GM23338 (cell line): ENCODE data around the gene LRBA. TPM values are rescaled to one million over a fixed set of nuclear protein-coding genes. Genes with fewer than 3 reads are reported as not detected.

Experiments
- ATAC-seq: fragments of 200-7000 bp; cut with Tn5 transposase; 3 replicates; pipeline ENCODE4 v1.9.1; 2020
- DNase-seq: peaks from one replicate; pipeline ENCODE4 v3.0.0-alpha.2; 2015; ENCODE audit warnings: low spot score
- H2AFZ ChIP-seq: fragments of 200-600 bp; sonication (generic); 2 replicates; pipeline ENCODE4 v1.8.0; 2016; ENCODE audit warnings: antibody characterized with exemption, mild to moderate bottlenecking, moderate library complexity
- H3F3A ChIP-seq: fragments of 200-600 bp; sonication (generic); replicated peaks from 2 replicates; pipeline ENCODE4 v1.8.0; 2017; ENCODE audit warnings: antibody characterized with exemption, mixed run types, low read depth
- H3K27ac ChIP-seq: fragments of 200-600 bp; sonication (generic); 2 replicates; pipeline ENCODE4 v1.6.1; 2016; ENCODE audit warnings: low read depth
- H3K27me3 ChIP-seq: fragments of 200-600 bp; sonication (generic); 2 replicates; pipeline ENCODE4 v1.8.0; 2016; ENCODE audit warnings: mild to moderate bottlenecking, mixed run types, moderate library complexity; ENCODE audit not compliant: insufficient read depth
- H3K36me3 ChIP-seq: fragments of 200-600 bp; sonication (generic); 2 replicates; pipeline ENCODE4 v1.8.0; 2016; ENCODE audit warnings: mild to moderate bottlenecking; ENCODE audit not compliant: insufficient read depth
- H3K4me1 ChIP-seq: fragments of 200-600 bp; sonication (generic); 2 replicates; pipeline ENCODE4 v1.8.0; 2016; ENCODE audit warnings: mild to moderate bottlenecking, moderate library complexity; ENCODE audit not compliant: insufficient read depth
- H3K4me2 ChIP-seq: fragments of 200-600 bp; sonication (generic); 2 replicates; pipeline ENCODE4 v1.7.1; 2017; ENCODE audit warnings: mixed run types
- H3K4me3 ChIP-seq: fragments of 200-600 bp; sonication (generic); 2 replicates; pipeline ENCODE4 v1.6.1; 2016; ENCODE audit warnings: mixed run types
- H3K79me2 ChIP-seq: fragments of 200-600 bp; sonication (generic); replicated peaks from 2 replicates; pipeline ENCODE4 v1.8.0; 2017; ENCODE audit warnings: mild to moderate bottlenecking; ENCODE audit not compliant: insufficient read depth
- H3K9me2 ChIP-seq: fragments of 200-600 bp; sonication (generic); 2 replicates; pipeline ENCODE4 v1.8.0; 2017; ENCODE audit not compliant: insufficient read depth
- H4K20me1 ChIP-seq: fragments of 200-600 bp; sonication (generic); replicated peaks from 2 replicates; pipeline ENCODE4 v1.8.0; 2017; ENCODE audit warnings: mild to moderate bottlenecking; ENCODE audit not compliant: insufficient read depth
- H3K27ac Mint-ChIP-seq: 2 replicates; pipeline ENCODE4 v1.8.0; 2020; ENCODE audit warnings: inconsistent platforms, mild to moderate bottlenecking, moderate library complexity, mixed read lengths
- H3K27me3 Mint-ChIP-seq: 3 replicates; pipeline ENCODE4 v1.8.0; 2022; ENCODE audit warnings: low read depth, mild to moderate bottlenecking, moderate library complexity, mixed read lengths, inconsistent platforms; ENCODE audit not compliant: insufficient read depth, poor library complexity
- H3K36me3 Mint-ChIP-seq: 3 replicates; pipeline ENCODE4 v1.8.0; 2021; ENCODE audit warnings: low read depth, mild to moderate bottlenecking, inconsistent platforms, moderate library complexity, mixed read lengths
- H3K4me1 Mint-ChIP-seq: 3 replicates; pipeline ENCODE4 v1.8.0; 2020; ENCODE audit warnings: mild to moderate bottlenecking, inconsistent platforms, mixed read lengths
- H3K4me3 Mint-ChIP-seq: 3 replicates; pipeline ENCODE4 v1.8.0; 2021; ENCODE audit warnings: moderate library complexity, mild to moderate bottlenecking, inconsistent platforms, mixed read lengths
- H3K9me3 Mint-ChIP-seq: 3 replicates; pipeline ENCODE4 v1.8.0; 2020; ENCODE audit warnings: moderate library complexity, mild to moderate bottlenecking, inconsistent platforms, mixed read lengths
- CREB1 ChIP-seq: fragments of 250-450 bp; sonication (Bioruptor Pico); IDR thresholded peaks from 2 replicates; pipeline ENCODE4 v1.5.0; 2020; ENCODE audit warnings: low read depth, mild to moderate bottlenecking, moderate library complexity
- EZH2 ChIP-seq: fragments of 200-600 bp; sonication (generic); IDR thresholded peaks from one replicate; pipeline ENCODE4 v1.8.0; 2017; ENCODE audit warnings: antibody characterized with exemption, mild to moderate bottlenecking, low read depth; ENCODE audit not compliant: unreplicated experiment
- EZH2phosphoT487 ChIP-seq: fragments of 200-600 bp; sonication (generic); IDR thresholded peaks from one replicate; pipeline ENCODE4 v1.8.1; 2018; ENCODE audit warnings: antibody characterized with exemption; ENCODE audit not compliant: unreplicated experiment
- JUNB ChIP-seq: IDR thresholded peaks from one replicate; pipeline ENCODE4 v1.6.1; 2016; ENCODE audit warnings: antibody characterized with exemption; ENCODE audit not compliant: unreplicated experiment
- NANOG ChIP-seq: IDR thresholded peaks from 2 replicates; pipeline ENCODE4 v1.6.1; 2016; ENCODE audit warnings: antibody characterized with exemption, borderline replicate concordance
- POLR2AphosphoS5 ChIP-seq: IDR thresholded peaks from 2 replicates; pipeline ENCODE4 v1.6.1; 2016; ENCODE audit warnings: antibody characterized with exemption, low read depth
- REST ChIP-seq: IDR thresholded peaks from one replicate; pipeline ENCODE4 v1.6.1; 2018; ENCODE audit warnings: antibody characterized with exemption; ENCODE audit not compliant: unreplicated experiment
- ZNF114 ChIP-seq: fragments of 250-450 bp; sonication (Bioruptor Pico); IDR thresholded peaks from 2 replicates; pipeline ENCODE4 v1.5.0; 2020; ENCODE audit warnings: mild to moderate bottlenecking, moderate library complexity
- ZNF462 ChIP-seq: fragments of 250-450 bp; sonication (Bioruptor Pico); IDR thresholded peaks from 2 replicates; pipeline ENCODE4 v1.5.0; 2020; ENCODE audit warnings: mild to moderate bottlenecking, moderate library complexity
- polyA plus RNA-seq: library from polyadenylated mRNA; unstranded; fragments of >200 nt; fragmentation: Nextera tagmentation; extraction: Ambion mirVana; gene quantifications from 2 replicates; pipeline ENCODE4 v1.2.1, GENCODE V29; 2016
- total RNA-seq: library from RNA; depleted of rRNA; stranded (reverse); fragments of >200 nt; shearing (Covaris generic); gene quantifications from 2 replicates; pipeline ENCODE4 v1.2.3, GENCODE V29; 2014

The LRBA gene
- total and polyA plus RNA-seq, 2 experiments from 2014 or later = 23.3 to 126 TPM

GRCh38 chr4:150782921-150783320 is 232.2 kb downstream of the LRBA start (continued):
- no peak for TF ChIP-seq ZNF462 (CRISPR knock-in tag)
- no peak for TF ChIP-seq REST
- no peak for TF ChIP-seq EZH2
- no peak for TF ChIP-seq EZH2phosphoT487
- TF ChIP-seq ZNF114 (CRISPR knock-in tag) = no peak
- no peak for TF ChIP-seq POLR2AphosphoS5
- no peak for TF ChIP-seq NANOG

GRCh38 chr4:150782311-150782710 is 232.8 kb downstream of the LRBA start:
- Histone ChIP-seq H3K79me2 (no peaks in the 10 kb centered on the region), H3K4me1 (peaks cover 21% of the 10 kb centered on the region), H3K4me3 (no peak overlapping the region), H3K4me2 (no peak overlapping the region), H3K36me3 (no peaks in the 10 kb centered on the region), H3F3A (no peaks in the 10 kb centered on the region), H4K20me1 (no peaks in the 10 kb centered on the region), H3K27me3 (no peaks in the 10 kb centered on the region), H3K9me2 (no peaks in the 10 kb centered on the region), H2AFZ (no peak overlapping the region), H3K27ac (no peak overlapping the region)
- no peak for DNase-seq
- peaks cover 27% of the 10 kb centered on the region for H3K4me1 Mint-ChIP-seq
- no peaks in the 10 kb centered on the region; the same call in 2 of the 3 replicates for H3K36me3 Mint-ChIP-seq
- ATAC-seq = no peak
- no peak overlapping the region; the same call in 1 of the 2 replicates for H3K27ac Mint-ChIP-seq
- no peaks in the 10 kb centered on the region for H3K27me3 Mint-ChIP-seq
- TF ChIP-seq CREB1 (CRISPR knock-in tag) (no peak), JUNB (no peak)
- H3K9me3 Mint-ChIP-seq = no peaks in the 10 kb centered on the region
- H3K4me3 Mint-ChIP-seq = no peak overlapping the region
